HG03460 (cell line): ENCODE measurements around the gene UNC13D.
"Not testable (repeated sequence)": the region's sequence is repeated elsewhere in the genome, so short reads cannot be mapped to it uniquely, and the experiment has no call there.

Experiments used
- ATAC-seq: cut with Tn5 transposase; IDR thresholded peaks from one replicate; pipeline ENCODE4 v1.9.1; 2021; ENCODE audit not compliant: unreplicated experiment

The UNC13D gene

GRCh38 chr17:75807861-75808260 is 36.3 kb downstream of the UNC13D start:
- no peak for ATAC-seq

GRCh38 chr17:75806822-75807500 is 37.2 kb downstream of the UNC13D start:
- ATAC-seq = no peak

DNA sequence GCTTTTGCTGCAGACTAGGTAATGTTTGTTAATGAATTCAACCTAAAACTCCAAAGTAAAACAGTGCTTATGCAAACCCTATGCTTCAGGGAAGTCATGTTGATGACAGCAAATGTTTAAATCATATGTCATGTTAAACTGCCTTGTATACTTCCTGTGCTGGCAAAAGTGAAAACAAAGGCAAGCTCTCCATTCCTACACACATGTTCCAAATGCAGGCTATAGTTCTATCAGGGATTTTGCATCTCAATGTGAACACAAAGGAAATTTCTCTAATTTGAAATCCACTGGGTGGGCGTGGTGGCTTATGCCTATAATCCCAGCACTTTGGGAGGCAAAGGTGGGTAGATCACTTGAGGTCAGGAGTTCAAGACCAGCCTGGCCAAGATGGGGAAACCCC is 40.3 kb downstream of the UNC13D start:
- ATAC-seq = no peak

DNA sequence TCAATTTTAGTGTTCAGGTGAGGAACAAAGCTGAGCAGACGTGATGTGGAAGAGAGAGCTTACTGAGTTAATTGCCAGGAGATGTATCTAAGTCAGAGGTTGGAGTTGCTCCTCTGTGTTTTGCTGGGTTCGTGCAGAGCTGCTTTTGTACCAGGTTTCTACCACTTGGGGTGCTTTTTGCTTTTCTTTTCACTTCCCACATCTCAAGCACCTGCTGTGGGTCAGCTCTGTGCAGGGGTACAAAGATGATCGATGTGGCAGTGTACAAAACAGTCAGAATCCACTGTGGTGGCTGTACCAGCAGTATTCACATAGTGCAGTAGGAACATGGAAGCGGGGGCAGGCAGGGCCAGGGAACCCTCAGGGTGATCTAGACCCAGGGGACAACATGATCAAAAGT is 44.8 kb downstream of the UNC13D start:
- no peak for ATAC-seq

- ATAC-seq = no peak
Observed at GRCh38 chr17:75795820-75796607, 48.2 kb downstream of the UNC13D start.

DNA sequence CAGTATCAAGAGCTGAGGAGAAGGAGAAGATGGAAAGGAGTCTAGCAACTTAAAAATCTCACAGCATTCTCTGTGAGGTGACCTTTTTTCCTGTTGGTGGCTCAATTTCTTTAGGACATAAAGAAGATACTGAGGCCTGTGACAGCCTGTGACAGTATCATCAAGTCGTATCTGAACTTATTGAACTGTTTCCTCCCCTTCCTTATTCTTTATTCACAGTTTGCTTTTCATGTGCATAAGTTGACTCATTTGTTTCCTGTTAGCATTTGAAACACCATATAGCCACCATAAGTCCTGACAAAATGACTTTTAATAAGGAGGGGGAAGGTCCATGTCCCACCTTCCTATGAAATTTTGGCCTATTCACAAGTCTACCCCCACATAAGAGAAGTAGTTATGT is 50.7 kb downstream of the UNC13D start:
- ATAC-seq = no peak

- no peak for ATAC-seq
Observed at GRCh38 chr17:75791254-75791653, 53.0 kb downstream of the UNC13D start.

DNA sequence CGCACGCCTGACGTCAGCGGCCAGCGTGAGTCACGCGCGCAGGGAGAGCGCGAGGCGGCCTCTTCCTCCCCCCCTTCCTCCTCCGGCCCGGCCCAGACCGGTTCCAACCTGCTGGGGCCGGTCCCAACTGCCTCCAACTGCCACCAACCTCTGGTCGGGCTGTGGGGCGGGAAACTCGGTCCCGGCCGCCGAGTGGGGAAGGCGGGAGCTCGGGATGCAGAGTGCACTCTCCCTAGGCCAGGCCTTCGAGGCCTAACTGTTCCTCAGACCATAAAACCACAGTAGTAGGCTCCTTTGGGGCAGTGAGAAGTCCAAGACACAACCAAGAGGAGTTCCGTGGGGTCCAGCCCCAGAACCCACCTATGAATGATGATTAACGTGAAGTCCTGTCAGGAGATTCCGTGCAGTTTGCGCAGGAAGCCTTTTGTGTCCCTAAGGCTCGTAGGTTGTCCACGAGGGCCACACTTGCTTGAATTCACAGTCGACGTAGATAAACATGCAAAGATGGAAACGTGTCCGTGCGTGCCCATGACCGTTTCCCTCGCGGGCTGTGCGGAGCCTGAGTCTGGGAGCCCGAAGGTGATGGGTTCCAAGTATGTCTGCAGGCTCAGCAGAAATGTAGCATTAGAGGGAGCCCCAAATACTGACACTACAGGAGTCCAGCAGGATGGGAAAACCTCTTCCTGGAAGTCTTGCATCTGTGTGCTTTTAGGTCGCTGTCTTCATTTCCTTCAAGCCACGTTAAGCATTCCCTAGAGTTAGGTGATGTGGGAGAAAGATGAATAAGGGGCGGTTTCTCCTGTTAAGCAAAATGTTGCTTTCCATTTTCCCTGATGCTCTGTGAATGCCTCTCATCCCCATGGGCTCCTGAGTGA is 59.0 kb downstream of the UNC13D start:
- peak; percentile 62 for ATAC-seq

- ATAC-seq = peak; percentile 64
Observed at GRCh38 chr17:75784473-75785015, 59.7 kb downstream of the UNC13D start, which contains the start of gene UNK. Gene UNK (plus strand): TSS chr17:75784806. CDS start chr17:75784881, 75 bp downstream.

- ATAC-seq = no peak
Observed at GRCh38 chr17:75783803-75784472, 60.3 kb downstream of the UNC13D start.

GRCh38 chr17:75783069-75783783 is 61.0 kb downstream of the UNC13D start:
- no peak for ATAC-seq

GRCh38 chr17:75779987-75780889 is 64.0 kb downstream of the UNC13D start:
- ATAC-seq = no peak

DNA sequence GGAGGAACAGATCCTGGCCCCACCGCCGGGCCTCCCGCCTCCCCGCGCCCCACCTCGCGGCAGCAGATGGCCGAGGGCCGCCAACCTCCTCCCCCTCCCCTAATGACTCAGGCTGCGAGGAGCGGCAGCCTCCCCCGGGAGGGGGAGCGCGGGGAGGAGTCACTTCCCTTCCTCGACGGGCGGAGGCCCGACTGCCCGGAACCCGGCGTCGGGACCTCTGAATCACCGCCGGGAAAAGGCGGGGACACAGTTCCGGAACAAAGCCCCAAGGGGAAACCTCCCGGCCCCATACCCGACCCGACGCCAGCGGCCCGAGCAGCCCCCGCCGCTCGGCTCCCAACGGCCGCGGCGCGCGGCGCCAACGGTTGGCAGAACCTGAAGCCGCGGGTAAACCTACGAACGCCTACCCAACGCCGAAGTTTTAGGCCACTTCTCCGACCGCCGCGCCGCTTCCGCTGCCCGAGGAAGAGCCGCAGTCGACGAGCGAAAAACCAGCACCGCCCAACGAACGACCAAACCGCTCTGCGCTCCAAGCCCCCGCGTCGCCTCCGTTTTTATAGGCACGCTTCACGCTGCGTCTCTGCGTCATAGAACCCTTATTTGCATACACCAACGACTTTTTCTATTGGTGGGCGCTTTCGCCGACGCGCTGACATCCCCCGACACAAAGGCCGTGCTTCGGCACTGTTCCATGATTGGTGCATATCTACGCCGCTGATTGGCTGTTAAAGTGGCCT is 64.8 kb downstream of the UNC13D start:
- peak; percentile 52 for ATAC-seq

GRCh38 chr17:75778861-75779249 is 65.3 kb downstream of the UNC13D start:
- ATAC-seq = peak; percentile 14

DNA sequence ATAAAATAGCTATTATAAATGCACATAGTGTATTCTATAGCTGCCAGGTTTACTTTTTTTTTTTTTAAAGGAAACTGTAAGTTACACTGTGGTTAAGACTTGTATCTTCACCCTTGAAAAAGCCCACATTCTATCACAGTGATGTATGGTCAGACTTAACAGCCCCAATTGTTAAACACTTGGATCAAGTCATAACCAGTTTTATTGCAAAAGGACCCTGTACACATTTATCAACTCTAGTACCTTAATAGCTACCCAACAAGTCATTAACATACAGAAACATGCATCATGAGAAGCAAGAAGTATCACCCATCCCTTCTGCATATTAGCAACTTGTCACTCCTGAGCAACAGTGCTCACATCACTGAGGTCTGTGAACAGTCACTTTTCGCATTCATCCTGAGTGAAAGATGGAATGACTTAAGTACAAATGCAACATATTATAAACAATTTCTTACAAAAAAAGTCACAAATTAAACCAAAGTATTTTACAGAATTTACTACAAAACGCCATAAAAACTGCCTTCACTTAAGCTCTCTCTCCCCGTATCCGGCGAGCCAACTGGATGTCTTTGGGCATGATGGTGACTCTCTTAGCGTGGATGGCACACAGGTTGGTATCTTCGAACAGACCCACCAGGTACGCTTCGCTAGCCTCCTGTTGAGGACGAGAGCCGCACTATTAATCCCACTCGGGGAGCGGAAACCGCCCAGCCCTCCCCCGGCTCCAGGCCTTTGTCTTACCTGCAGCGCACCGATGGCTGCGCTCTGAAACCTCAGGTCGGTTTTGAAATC is 65.9 kb downstream of the UNC13D start:
- ATAC-seq = not testable (repeated sequence)

DNA sequence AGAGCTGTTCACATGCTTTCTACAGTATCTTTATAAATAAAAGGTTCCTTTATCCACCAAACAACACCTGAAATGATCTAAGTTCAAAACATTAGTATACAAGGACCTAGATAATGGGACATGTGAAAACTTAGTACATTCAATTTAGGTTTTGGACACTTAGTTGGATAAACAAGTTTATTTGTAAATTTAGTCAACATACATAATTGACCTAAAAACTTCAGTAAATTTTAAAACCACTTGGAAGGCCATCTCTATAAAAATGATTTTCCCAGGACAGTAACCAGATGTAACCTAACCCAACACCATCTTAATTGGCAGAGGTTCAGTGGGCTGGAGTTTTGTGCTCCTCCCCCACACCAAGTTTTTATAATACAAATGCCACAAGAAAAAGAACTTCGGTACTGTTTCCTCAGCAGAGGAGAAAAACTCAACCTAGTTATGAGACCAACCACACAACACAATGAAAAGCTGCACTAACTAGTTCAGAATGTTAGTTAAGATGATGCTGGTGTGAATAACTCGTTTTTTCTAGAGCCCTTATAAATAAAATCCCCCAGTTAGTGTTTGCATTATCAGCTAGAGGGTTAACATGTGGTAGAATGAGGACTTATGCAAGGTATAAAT is 66.8 kb downstream of the UNC13D start:
- ATAC-seq = no peak
